ENCODE data around the gene PNMA8C.

Gene PNMA8C

GRCh38 chr19:46409191-46409590 lies 19.5 kb downstream of the PNMA8C start:
- CTCF ChIA-PET, result interaction anchor here (0.6 to 2.6 kb wide), 4 partner anchors 7 to 331 kb away, joined by 3 to 17 read pairs (median 5); no protein-coding TSS in a partner anchor
- no peak overlapping the region for H3K4me3 ChIP-seq (ENCODE audit: low read depth, low read length)
- H3K36me3 ChIP-seq (ENCODE audit: control insufficient read depth in 2 of 2, insufficient read depth in 1 of 2, low read length in 2 of 2), result peaks cover 0 to 24% of the 10 kb centered on the region in 2 experiments; a peak in 2 of 3 replicates
- TF ChIP-seq ZNF830 (tag by site-specific recombination; IDR thresholded peaks at IDR 0.05; ENCODE audit: low read depth) (no peak), ZFHX2 (tag by site-specific recombination; conservative IDR thresholded peaks at IDR 0.05) (no peak), ZNF660 (tag by site-specific recombination; IDR thresholded peaks at IDR 0.05) (no peak), ZNF175 (tag by site-specific recombination; IDR thresholded peaks at IDR 0.05) (no peak), ZNF248 (tag by site-specific recombination; IDR thresholded peaks at IDR 0.05) (no peak), ZNF211 (tag by site-specific recombination; IDR thresholded peaks at IDR 0.05; ENCODE audit: low read depth) (no peak), ZSCAN16 (tag by site-specific recombination; IDR thresholded peaks at IDR 0.05) (no peak), ZNF266 (tag by site-specific recombination; IDR thresholded peaks at IDR 0.05; ENCODE audit: low read depth) (no peak)
- POLR2A ChIA-PET, result interaction anchor here (1.2 to 2.0 kb wide), 2 partner anchors 8 to 87 kb away, joined by 3 to 6 read pairs; partner anchors contain the start of gene PNMA8B
- H3K27ac ChIP-seq (ENCODE audit: extremely low read depth, low read depth, low read length), result no peak overlapping the region
- H3K4me1 ChIP-seq (ENCODE audit: control insufficient read depth, insufficient read depth, low read length), result peaks cover 20% of the 10 kb centered on the region
- H3K9me3 ChIP-seq (ENCODE audit: control insufficient read depth, insufficient read depth, low read depth, low read length), result no peaks in the 10 kb centered on the region

DNA sequence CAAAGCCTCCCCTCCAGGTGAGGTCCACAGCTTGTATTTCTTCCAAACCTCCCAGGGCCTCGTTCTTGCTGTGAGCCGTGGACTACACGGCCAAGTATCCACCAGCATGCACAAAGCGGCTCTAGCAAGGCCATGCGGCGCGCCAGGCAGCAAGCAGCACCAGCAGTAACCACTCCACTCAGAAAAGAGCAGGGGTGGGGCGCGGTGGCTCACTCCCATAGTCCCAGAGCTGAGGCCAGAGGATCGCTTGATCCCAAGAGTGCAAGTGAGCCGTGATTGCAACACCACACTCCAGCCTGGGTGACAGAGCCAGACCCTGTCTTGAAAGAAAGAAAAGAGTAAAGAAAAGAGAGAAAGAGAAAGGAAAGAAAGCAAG lies 20.1 kb downstream of the PNMA8C start:
- ChIA-PET CTCF (interaction anchor here (0.6 to 1.9 kb wide), 3 partner anchors 13 to 330 kb away, joined by 3 to 6 read pairs (median 4); no protein-coding TSS in a partner anchor), POLR2A (interaction anchor here (0.6 to 2.0 kb wide), 5 partner anchors 8 to 367 kb away, joined by 3 to 6 read pairs (median 3); partner anchors contain the start of gene PNMA8B)
- 0 out of 2 replicates have a peak overlapping the region, but pooled peaks have one; percentile 9 for H3K27ac ChIP-seq (ENCODE audit: extremely low read depth, low read depth, low read length)
- peaks cover 18% of the 10 kb centered on the region for H3K4me1 ChIP-seq (ENCODE audit: control insufficient read depth, insufficient read depth, low read length)
- no peaks in the 10 kb centered on the region for H3K9me3 ChIP-seq (ENCODE audit: control insufficient read depth, insufficient read depth, low read depth, low read length)
- peaks cover 0 to 24% of the 10 kb centered on the region in 2 experiments; a peak in 2 of 3 replicates for H3K36me3 ChIP-seq (ENCODE audit: control insufficient read depth in 2 of 2, insufficient read depth in 1 of 2, low read length in 2 of 2)
- no peak overlapping the region for H3K4me3 ChIP-seq (ENCODE audit: low read depth, low read length)
- peak; percentile 35; the same call in 1 of the 2 replicates for TF ChIP-seq ZNF596 (tag by site-specific recombination; IDR thresholded peaks at IDR 0.05)
- TF ChIP-seq ZSCAN30 (tag by site-specific recombination; IDR thresholded peaks at IDR 0.05), result no peak
- TF ChIP-seq, protein P1, sequence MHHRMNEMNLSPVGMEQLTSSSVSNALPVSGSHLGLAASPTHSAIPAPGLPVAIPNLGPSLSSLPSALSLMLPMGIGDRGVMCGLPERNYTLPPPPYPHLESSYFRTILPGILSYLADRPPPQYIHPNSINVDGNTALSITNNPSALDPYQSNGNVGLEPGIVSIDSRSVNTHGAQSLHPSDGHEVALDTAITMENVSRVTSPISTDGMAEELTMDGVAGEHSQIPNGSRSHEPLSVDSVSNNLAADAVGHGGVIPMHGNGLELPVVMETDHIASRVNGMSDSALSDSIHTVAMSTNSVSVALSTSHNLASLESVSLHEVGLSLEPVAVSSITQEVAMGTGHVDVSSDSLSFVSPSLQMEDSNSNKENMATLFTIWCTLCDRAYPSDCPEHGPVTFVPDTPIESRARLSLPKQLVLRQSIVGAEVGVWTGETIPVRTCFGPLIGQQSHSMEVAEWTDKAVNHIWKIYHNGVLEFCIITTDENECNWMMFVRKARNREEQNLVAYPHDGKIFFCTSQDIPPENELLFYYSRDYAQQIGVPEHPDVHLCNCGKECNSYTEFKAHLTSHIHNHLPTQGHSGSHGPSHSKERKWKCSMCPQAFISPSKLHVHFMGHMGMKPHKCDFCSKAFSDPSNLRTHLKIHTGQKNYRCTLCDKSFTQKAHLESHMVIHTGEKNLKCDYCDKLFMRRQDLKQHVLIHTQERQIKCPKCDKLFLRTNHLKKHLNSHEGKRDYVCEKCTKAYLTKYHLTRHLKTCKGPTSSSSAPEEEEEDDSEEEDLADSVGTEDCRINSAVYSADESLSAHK (tag by site-specific recombination; IDR thresholded peaks at IDR 0.05), result no peak
- TF ChIP-seq GLIS1 (tag by site-specific recombination; IDR thresholded peaks at IDR 0.05), result peak; percentile 59
- TF ChIP-seq PRDM1 (tag by site-specific recombination; IDR thresholded peaks at IDR 0.05), result peak; percentile 95
- peak; percentile 64 for TF ChIP-seq ZNF366 (tag by site-specific recombination; conservative IDR thresholded peaks at IDR 0.05)
- no peak for TF ChIP-seq ZNF48 (tag by site-specific recombination; IDR thresholded peaks at IDR 0.05)
- no peak for TF ChIP-seq SP3 (tag by site-specific recombination; IDR thresholded peaks at IDR 0.05)
- no peak for TF ChIP-seq ZNF670 (tag by site-specific recombination; IDR thresholded peaks at IDR 0.05; ENCODE audit: low read depth)
- no peak for TF ChIP-seq KLF10 (tag by site-specific recombination; IDR thresholded peaks at IDR 0.05)
- TF ChIP-seq BCL11A (tag by site-specific recombination; IDR thresholded peaks at IDR 0.05; ENCODE audit: low read depth), result no peak
- peak; percentile 36; the same call in 1 of the 2 replicates for TF ChIP-seq ZBTB17 (tag by site-specific recombination; IDR thresholded peaks at IDR 0.05)
- TF ChIP-seq ZFP37 (tag by site-specific recombination; IDR thresholded peaks at IDR 0.05), result no peak
- TF ChIP-seq, protein P2, sequence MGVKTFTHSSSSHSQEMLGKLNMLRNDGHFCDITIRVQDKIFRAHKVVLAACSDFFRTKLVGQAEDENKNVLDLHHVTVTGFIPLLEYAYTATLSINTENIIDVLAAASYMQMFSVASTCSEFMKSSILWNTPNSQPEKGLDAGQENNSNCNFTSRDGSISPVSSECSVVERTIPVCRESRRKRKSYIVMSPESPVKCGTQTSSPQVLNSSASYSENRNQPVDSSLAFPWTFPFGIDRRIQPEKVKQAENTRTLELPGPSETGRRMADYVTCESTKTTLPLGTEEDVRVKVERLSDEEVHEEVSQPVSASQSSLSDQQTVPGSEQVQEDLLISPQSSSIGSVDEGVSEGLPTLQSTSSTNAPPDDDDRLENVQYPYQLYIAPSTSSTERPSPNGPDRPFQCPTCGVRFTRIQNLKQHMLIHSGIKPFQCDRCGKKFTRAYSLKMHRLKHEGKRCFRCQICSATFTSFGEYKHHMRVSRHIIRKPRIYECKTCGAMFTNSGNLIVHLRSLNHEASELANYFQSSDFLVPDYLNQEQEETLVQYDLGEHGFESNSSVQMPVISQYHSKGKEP (tag by site-specific recombination; IDR thresholded peaks at IDR 0.05), result peak; percentile 56; the same call in 1 of the 2 replicates
- TF ChIP-seq IKZF3 (tag by site-specific recombination; IDR thresholded peaks at IDR 0.05), result no peak
- TF ChIP-seq HOXA7 (CRISPR knock-in tag; IDR thresholded peaks at IDR 0.05; ENCODE audit: borderline replicate concordance), result no peak
- no peak; the same call in 1 of the 2 replicates for TF ChIP-seq MZF1 (tag by site-specific recombination; IDR thresholded peaks at IDR 0.05; ENCODE audit: borderline replicate concordance)
- TF ChIP-seq ZSCAN16 (tag by site-specific recombination; IDR thresholded peaks at IDR 0.05), result no peak

All from HEK293 (cell line).